ENCODE data around the gene PNMA8B.
"Not testable (repeated sequence)": the region's sequence is repeated elsewhere in the genome, so short reads cannot be mapped to it uniquely, and the experiment has no call there.

The PNMA8B gene

DNA sequence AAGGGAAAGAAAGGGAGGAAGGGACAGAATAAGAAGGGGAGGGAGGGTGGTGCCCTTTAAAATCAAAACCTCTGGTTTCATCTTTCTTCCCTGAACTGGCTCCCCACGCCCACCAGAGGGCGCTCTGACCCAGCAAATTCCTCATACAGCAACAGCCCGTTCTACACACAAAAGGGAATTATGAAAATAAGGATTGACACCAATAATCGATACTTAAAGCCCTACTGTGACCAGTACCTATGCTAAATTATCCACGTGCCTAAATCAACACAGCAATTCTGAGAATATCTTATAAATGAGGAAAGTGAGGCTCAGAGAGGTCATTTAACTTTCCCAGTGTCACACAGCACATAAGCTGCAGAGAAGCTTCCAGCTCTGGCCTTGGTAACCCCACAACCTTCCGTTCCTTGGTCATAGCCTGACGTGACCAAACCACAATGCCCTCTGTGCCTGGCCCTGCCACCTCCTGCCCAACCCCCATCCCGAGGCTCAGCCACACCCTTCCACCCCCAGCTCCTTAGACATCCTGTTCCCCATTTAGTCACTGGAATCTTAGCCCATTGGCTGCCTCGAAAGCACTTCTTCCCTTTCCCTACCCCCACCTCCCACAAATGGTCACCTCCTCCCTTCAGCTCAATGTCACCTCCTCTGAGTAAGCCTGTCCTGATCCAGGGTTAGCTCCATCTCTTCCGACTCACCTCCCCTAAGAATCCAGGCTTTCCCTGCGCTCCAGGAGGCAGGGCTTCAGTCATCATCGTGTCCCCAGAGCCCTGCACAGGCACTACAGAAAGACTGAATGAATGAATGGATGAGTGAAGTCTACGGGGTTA is 34.2 kb upstream of the PNMA8B start:
- peak; percentile 87 for ATAC-seq
- TF ChIP-seq, protein P1, sequence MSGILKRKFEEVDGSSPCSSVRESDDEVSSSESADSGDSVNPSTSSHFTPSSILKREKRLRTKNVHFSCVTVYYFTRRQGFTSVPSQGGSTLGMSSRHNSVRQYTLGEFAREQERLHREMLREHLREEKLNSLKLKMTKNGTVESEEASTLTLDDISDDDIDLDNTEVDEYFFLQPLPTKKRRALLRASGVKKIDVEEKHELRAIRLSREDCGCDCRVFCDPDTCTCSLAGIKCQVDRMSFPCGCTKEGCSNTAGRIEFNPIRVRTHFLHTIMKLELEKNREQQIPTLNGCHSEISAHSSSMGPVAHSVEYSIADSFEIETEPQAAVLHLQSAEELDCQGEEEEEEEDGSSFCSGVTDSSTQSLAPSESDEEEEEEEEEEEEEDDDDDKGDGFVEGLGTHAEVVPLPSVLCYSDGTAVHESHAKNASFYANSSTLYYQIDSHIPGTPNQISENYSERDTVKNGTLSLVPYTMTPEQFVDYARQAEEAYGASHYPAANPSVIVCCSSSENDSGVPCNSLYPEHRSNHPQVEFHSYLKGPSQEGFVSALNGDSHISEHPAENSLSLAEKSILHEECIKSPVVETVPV (CRISPR knock-in tag; IDR thresholded peaks at IDR 0.05): 0 out of 2 replicates have a peak, but pooled peaks have one; percentile 59
- TF ChIP-seq, protein P2, sequence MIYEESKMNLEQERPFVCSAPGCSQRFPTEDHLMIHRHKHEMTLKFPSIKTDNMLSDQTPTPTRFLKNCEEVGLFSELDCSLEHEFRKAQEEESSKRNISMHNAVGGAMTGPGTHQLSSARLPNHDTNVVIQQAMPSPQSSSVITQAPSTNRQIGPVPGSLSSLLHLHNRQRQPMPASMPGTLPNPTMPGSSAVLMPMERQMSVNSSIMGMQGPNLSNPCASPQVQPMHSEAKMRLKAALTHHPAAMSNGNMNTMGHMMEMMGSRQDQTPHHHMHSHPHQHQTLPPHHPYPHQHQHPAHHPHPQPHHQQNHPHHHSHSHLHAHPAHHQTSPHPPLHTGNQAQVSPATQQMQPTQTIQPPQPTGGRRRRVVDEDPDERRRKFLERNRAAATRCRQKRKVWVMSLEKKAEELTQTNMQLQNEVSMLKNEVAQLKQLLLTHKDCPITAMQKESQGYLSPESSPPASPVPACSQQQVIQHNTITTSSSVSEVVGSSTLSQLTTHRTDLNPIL (CRISPR knock-in tag; IDR thresholded peaks at IDR 0.05; ENCODE audit: low read depth): peak; percentile 34; the same call in 1 of the 2 replicates
- TF ChIP-seq POU6F1 (CRISPR knock-in tag; IDR thresholded peaks at IDR 0.05; ENCODE audit: borderline replicate concordance, low read depth): no peak

DNA sequence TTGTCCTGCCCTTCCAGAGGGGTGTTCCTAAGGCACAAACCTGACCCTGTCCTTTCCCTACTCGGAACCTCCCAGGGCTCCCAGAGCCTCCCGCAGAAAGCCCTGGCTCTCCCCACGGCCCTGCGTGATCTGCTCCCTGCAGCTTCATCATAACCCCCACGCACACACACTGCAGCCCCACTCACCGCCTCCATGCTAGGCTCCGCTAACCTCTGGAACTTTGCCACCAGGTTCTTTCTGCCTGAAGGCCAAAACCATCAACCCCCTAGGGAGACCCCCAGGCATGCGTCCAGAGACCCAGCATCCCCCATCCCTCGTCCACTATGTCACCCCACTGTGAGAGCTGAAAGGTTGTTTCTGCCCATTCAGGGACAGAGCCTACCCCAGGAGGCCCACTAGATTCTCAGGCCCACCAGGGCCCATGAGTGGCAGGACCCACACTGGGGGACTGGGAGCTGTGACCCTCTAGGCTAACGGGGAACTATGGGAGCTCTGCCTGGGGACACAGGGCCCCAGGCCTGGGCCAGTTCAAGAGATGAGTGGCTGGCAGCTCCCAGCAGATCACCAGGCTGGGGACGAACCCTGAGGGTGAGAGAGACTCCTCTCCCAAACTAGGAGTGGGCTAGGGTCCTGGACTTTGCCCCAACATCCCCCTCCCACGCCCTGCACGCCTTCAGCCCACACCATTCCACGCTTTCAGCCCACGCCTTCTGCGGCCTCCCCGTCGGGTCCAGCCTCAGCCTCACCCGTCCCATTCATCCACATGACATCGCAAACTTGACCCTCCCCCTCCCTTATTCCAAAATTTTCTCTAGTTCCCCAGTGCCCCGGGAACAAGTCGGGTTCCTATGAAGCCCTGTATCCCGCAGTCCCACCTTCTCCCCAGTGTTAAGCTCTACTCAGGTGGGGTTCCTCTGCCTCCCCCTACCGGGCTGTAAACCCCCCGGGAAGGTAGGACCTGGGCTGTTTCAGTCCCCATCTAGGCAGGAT is 33.2 kb upstream of the PNMA8B start:
- no peak for TF ChIP-seq SNAI2 (CRISPR knock-in tag; IDR thresholded peaks at IDR 0.05)
- no peak for TF ChIP-seq BACH2 (CRISPR knock-in tag; IDR thresholded peaks at IDR 0.05; ENCODE audit: borderline replicate concordance)
- TF ChIP-seq, protein P1 (CRISPR knock-in tag; IDR thresholded peaks at IDR 0.05): no peak
- TF ChIP-seq POU6F1 (CRISPR knock-in tag; IDR thresholded peaks at IDR 0.05; ENCODE audit: borderline replicate concordance, low read depth): no peak
- no peak for TF ChIP-seq CSDC2 (CRISPR knock-in tag; IDR thresholded peaks at IDR 0.05)
- no peak for TF ChIP-seq OSR1 (CRISPR knock-in tag; IDR thresholded peaks at IDR 0.05)
- TF ChIP-seq, protein P2 (CRISPR knock-in tag; IDR thresholded peaks at IDR 0.05; ENCODE audit: low read depth): no peak
- TF ChIP-seq GLIS3 (CRISPR knock-in tag; IDR thresholded peaks at IDR 0.05): no peak
- TF ChIP-seq ZFP3 (CRISPR knock-in tag; IDR thresholded peaks at IDR 0.05): no peak
- no peak for TF ChIP-seq ZC3H10 (CRISPR knock-in tag; IDR thresholded peaks at IDR 0.05)
- TF ChIP-seq, protein P3, sequence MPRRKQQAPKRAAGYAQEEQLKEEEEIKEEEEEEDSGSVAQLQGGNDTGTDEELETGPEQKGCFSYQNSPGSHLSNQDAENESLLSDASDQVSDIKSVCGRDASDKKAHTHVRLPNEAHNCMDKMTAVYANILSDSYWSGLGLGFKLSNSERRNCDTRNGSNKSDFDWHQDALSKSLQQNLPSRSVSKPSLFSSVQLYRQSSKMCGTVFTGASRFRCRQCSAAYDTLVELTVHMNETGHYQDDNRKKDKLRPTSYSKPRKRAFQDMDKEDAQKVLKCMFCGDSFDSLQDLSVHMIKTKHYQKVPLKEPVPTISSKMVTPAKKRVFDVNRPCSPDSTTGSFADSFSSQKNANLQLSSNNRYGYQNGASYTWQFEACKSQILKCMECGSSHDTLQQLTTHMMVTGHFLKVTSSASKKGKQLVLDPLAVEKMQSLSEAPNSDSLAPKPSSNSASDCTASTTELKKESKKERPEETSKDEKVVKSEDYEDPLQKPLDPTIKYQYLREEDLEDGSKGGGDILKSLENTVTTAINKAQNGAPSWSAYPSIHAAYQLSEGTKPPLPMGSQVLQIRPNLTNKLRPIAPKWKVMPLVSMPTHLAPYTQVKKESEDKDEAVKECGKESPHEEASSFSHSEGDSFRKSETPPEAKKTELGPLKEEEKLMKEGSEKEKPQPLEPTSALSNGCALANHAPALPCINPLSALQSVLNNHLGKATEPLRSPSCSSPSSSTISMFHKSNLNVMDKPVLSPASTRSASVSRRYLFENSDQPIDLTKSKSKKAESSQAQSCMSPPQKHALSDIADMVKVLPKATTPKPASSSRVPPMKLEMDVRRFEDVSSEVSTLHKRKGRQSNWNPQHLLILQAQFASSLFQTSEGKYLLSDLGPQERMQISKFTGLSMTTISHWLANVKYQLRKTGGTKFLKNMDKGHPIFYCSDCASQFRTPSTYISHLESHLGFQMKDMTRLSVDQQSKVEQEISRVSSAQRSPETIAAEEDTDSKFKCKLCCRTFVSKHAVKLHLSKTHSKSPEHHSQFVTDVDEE (CRISPR knock-in tag; IDR thresholded peaks at IDR 0.05): no peak
- TF ChIP-seq RARB (CRISPR knock-in tag; IDR thresholded peaks at IDR 0.05): no peak
- peak; percentile 24 for ATAC-seq

DNA sequence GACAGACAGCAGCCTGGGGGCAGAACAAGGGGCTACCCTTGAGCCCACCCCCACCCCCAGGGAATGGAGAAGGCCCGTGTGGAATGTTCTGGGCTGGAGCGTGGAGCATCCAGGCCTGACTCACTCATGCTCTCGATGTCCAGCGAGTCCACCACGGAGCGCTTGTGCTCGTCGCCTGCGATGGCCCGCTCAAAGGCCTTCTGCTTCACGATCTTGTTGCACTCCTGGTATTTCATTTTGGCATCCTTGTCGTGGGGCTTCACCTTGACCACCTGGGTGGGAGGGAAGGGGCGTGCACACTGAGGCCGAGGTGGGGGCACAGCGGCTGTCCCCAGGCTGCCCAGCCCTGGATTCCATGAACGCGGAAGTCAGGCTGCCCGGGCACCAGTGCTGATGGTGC is 31.1 kb upstream of the PNMA8B start:
- not testable (repeated sequence) for ATAC-seq
